Measurements from ENCODE around the gene STYK1.

- no peak for TF ChIP-seq CTCF (IDR thresholded peaks at IDR 0.05; ENCODE audit: insufficient read depth, low read length, poor library complexity, severe bottlenecking)
- no peak for TF ChIP-seq EZH2phosphoT487 (conservative IDR thresholded peaks at IDR 0.05; ENCODE audit: low read length)
These were observed 50.7 kb downstream of the STYK1 start for GRCh38 chr12:10623131-10623530.
